KMS-11 (cell line): ENCODE results near the gene RPTOR.

ENCODE experiments used
- H2AFZ ChIP-seq: fragments of 200-600 bp; sonication (generic); 2 replicates; pipeline ENCODE4 v1.6.1; 2016; ENCODE audit warnings: antibody characterized with exemption, mixed run types, low read depth
- H3K27ac ChIP-seq: fragments of 200-600 bp; sonication (generic); 2 replicates; pipeline ENCODE4 v1.6.1; 2016; ENCODE audit warnings: mild to moderate bottlenecking, mixed run types
- H3K27me3 ChIP-seq: fragments of 200-600 bp; sonication (generic); 2 replicates; pipeline ENCODE4 v1.6.1; 2017; ENCODE audit warnings: mild to moderate bottlenecking, low read depth, mixed run types, moderate library complexity; ENCODE audit not compliant: insufficient read depth
- H3K36me3 ChIP-seq: fragments of 200-600 bp; sonication (generic); 2 replicates; pipeline ENCODE4 v1.6.1; 2017; ENCODE audit warnings: mild to moderate bottlenecking, mixed run types; ENCODE audit not compliant: insufficient read depth
- H3K4me1 ChIP-seq: fragments of 200-600 bp; sonication (generic); 2 replicates; pipeline ENCODE4 v1.6.1; 2016; ENCODE audit warnings: mild to moderate bottlenecking, low read depth, mixed run types; ENCODE audit not compliant: poor library complexity, severe bottlenecking
- H3K4me2 ChIP-seq: fragments of 200-600 bp; sonication (generic); 2 replicates; pipeline ENCODE4 v1.7.0; 2016; ENCODE audit warnings: mild to moderate bottlenecking, mixed run types
- H3K4me3 ChIP-seq: fragments of 200-600 bp; sonication (generic); IDR thresholded peaks from 2 replicates; pipeline ENCODE4 v1.6.1; 2017; ENCODE audit warnings: low read depth, low read length, mixed read lengths; ENCODE audit not compliant: insufficient read depth
- H3K79me2 ChIP-seq: fragments of 200-600 bp; sonication (generic); 2 replicates; pipeline ENCODE4 v1.6.1; 2016; ENCODE audit warnings: low read depth, mixed run types; ENCODE audit not compliant: insufficient read depth
- H3K9ac ChIP-seq: fragments of 200-600 bp; sonication (generic); 2 replicates; pipeline ENCODE4 v1.6.1; 2016; ENCODE audit warnings: mild to moderate bottlenecking, mixed run types
- H4K20me1 ChIP-seq: fragments of 200-600 bp; sonication (generic); 2 replicates; pipeline ENCODE4 v1.6.1; 2016; ENCODE audit warnings: mild to moderate bottlenecking, mixed run types; ENCODE audit not compliant: insufficient read depth
- TF ChIP-seq, protein P1 (sequence below): fragments of 200-600 bp; sonication (generic); conservative IDR thresholded peaks from 2 replicates; pipeline ENCODE4 v1.6.1; 2017; ENCODE audit warnings: low read depth, mild to moderate bottlenecking, antibody characterized with exemption, low read length, moderate library complexity, mixed read lengths

RPTOR gene

DNA sequence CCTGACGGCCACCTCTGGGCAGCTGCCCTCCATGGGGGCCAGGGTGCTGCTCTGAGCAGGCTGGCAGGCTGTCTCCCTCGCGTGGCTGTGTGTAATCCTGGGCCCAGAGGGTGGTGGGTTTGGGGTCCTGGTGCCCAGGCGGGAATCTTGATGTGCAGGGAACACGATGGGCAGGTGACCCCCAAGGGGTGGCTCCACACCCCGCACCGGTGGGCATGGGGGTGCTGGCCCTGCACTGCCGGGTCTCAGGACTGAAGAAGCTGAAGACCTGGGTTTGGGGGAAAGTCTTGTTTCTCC lies 455.6 kb downstream of the RPTOR start:
- Histone ChIP-seq H3K9ac (no peak overlapping the region), H3K27ac (no peak overlapping the region), H2AFZ (no peak overlapping the region), H3K4me3 (no peak overlapping the region), H3K27me3 (no peaks in the 10 kb centered on the region), H3K36me3 (no peaks in the 10 kb centered on the region; the same call in 1 of the 2 replicates), H3K4me1 (peaks cover 10% of the 10 kb centered on the region), H3K79me2 (no peaks in the 10 kb centered on the region), H3K4me2 (no peak overlapping the region), H4K20me1 (no peaks in the 10 kb centered on the region)
- TF ChIP-seq, protein P1, sequence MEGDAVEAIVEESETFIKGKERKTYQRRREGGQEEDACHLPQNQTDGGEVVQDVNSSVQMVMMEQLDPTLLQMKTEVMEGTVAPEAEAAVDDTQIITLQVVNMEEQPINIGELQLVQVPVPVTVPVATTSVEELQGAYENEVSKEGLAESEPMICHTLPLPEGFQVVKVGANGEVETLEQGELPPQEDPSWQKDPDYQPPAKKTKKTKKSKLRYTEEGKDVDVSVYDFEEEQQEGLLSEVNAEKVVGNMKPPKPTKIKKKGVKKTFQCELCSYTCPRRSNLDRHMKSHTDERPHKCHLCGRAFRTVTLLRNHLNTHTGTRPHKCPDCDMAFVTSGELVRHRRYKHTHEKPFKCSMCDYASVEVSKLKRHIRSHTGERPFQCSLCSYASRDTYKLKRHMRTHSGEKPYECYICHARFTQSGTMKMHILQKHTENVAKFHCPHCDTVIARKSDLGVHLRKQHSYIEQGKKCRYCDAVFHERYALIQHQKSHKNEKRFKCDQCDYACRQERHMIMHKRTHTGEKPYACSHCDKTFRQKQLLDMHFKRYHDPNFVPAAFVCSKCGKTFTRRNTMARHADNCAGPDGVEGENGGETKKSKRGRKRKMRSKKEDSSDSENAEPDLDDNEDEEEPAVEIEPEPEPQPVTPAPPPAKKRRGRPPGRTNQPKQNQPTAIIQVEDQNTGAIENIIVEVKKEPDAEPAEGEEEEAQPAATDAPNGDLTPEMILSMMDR = no peak

DNA sequence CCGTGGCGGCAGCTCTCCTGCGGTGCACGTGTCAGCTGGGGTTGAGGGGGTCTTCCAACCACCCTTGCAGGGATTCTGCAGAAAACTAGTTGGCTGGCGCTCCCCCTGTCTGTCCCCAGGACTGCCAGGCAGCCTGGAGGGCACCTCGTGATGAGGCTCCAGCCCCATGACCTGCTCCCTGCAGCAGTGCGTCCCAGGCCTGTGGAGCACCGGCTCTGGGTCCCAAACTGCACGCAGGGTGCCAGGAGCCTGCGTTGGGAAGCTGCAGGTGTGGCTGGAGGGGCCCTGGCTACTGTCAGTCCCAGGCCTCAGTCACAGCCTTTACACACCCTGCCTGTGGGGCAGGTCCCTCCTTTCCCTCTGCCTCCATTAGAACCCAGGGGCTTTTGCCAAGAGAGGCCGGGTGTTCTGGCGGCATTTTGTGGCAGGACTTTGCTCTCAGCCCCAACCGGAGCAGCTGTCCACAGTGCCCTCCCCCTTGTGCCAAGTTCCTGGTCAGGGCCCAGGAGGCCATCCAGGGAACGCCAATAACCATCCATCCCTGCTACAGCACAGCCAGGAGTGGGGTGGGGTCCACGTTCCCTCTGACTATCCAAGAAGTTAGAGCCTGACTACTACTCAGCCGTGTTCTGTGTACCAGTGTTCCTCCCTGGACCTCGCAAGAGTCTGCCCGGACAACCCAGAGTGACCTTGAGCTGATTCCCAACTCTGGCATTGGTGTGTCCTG lies 456.2 kb downstream of the RPTOR start:
- H4K20me1 ChIP-seq = no peaks in the 10 kb centered on the region
- H3K9ac ChIP-seq = no peak overlapping the region
- no peaks in the 10 kb centered on the region for H3K79me2 ChIP-seq
- peaks cover 10% of the 10 kb centered on the region for H3K4me1 ChIP-seq
- H3K36me3 ChIP-seq = no peaks in the 10 kb centered on the region; the same call in 1 of the 2 replicates
- TF ChIP-seq, protein P1 = no peak
- H3K4me3 ChIP-seq = no peak overlapping the region
- H3K27ac ChIP-seq = no peak overlapping the region
- no peak overlapping the region for H3K4me2 ChIP-seq
- H2AFZ ChIP-seq = no peak overlapping the region
- H3K27me3 ChIP-seq = no peaks in the 10 kb centered on the region

DNA sequence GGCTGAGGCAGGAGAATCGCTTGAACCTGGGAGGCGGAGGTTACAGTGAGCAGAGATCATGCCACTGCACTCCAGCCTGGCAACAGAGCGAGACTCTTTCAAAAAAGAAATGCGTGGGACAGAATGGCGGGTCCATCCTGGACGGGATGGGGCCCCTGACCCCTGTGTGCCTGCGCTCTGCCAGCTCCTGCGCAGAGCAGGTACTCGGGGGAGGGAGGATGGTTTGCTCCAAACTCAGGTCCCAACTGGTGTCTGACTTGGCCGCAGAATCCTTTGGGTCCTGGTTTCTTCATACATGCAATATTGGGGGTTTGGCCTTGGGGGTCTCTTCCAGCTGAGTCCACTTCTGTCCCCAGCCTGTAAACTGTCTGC lies 457.4 kb downstream of the RPTOR start:
- H3K36me3 ChIP-seq = no peaks in the 10 kb centered on the region; the same call in 1 of the 2 replicates
- no peak overlapping the region for H3K9ac ChIP-seq
- peaks cover 10% of the 10 kb centered on the region for H3K4me1 ChIP-seq
- no peak overlapping the region for H3K4me2 ChIP-seq
- H2AFZ ChIP-seq = no peak overlapping the region
- H3K27ac ChIP-seq = no peak overlapping the region
- TF ChIP-seq, protein P1 = no peak
- H4K20me1 ChIP-seq = no peaks in the 10 kb centered on the region
- H3K4me3 ChIP-seq = no peak overlapping the region
- H3K79me2 ChIP-seq = no peaks in the 10 kb centered on the region
- H3K27me3 ChIP-seq = peaks cover 9% of the 10 kb centered on the region; the same call in 1 of the 2 replicates

DNA sequence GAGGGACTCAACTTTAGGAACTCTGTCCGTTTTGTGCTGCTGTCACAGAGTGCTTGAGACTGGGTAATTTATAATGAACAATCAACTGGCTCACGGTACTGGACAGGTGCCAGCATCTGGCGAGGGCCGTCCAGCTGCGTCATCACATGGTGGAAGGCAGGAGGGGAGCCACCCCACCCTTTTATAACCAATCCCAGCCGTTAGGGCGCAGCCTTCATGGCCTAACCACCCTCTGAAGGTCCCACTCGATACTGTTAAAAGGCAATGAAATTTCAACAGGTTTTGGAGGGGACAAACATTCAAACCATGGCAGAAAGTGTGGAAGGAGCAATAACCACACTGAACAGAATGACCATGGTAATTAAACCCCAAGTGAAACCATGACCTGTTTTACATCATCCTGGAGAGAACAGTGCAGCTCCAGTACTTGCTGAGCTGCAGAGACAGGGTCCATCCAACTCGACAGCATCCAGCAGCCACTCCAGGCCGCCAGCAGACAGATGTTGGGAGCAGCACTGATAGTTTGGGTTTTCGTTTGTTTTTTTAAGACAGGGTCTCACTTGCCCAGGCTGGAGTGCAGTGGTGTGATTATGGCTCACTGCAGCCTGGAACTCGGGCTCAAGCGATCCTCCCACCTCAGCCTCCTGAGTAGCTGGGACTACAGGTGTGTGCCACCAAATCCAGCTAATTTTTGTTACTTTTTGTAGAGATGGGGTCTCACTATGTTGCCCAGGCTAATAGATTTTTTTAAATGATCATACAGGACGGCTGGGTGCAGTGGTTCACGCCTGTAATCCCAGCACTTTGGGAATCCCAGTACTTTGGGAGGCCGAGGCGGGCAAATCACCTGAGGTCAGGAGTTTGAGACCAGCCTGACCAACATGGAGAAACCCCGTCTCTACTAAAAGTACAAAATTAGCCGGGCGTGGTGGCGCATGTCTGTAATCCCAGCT lies 458.0 kb downstream of the RPTOR start:
- Histone ChIP-seq H3K36me3 (no peaks in the 10 kb centered on the region; the same call in 1 of the 2 replicates), H3K4me2 (no peak overlapping the region), H3K27me3 (peaks cover 14% of the 10 kb centered on the region; the same call in 1 of the 2 replicates)

More for the DNA sequence above, 458.0 kb downstream of the RPTOR start:
- H3K4me3 ChIP-seq = no peak overlapping the region
- no peaks in the 10 kb centered on the region for H4K20me1 ChIP-seq
- H2AFZ ChIP-seq = no peak overlapping the region
- TF ChIP-seq, protein P1 = no peak
- no peak overlapping the region for H3K27ac ChIP-seq
- no peaks in the 10 kb centered on the region for H3K79me2 ChIP-seq
- H3K4me1 ChIP-seq = peaks cover 10% of the 10 kb centered on the region
- no peak overlapping the region for H3K9ac ChIP-seq
